ENCODE data around the gene RHAG. TPM values are rescaled to one million over a fixed set of nuclear protein-coding genes. Genes with fewer than 3 reads are reported as not detected.

The RHAG gene
- total RNA-seq, 1 experiment from 2014 or later = 0.31 TPM

DNA sequence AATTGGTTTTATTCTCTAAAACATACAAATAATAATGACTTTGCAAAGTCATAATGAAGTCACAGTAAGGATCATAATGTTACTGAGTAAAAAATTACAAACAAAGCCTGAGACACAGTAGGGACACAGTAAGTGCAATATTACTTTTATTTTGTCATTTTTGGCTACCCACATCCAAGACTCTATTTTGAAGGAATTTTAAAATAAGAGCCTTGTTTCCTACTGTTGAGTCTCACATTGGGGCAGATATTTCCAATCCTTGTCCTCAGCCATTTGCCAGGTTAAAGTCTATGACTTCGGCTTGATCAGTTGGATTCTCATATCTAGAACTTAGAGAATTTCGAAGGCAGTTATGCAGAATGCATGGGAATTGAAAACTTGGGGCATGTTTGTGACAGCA is 10.8 kb upstream of the RHAG start:
- ChIA-PET CTCF (no interaction called here), POLR2A (no interaction called here)
- no peaks in the 10 kb centered on the region for H3K27me3 Mint-ChIP-seq (ENCODE audit: low read depth)
- DNase-seq (ENCODE audit: low spot score) = no peak
- TF ChIP-seq ATF1 (CRISPR knock-in tag; IDR thresholded peaks at IDR 0.05) (no peak), CBFB (CRISPR knock-in tag; IDR thresholded peaks at IDR 0.05; ENCODE audit: low read depth) (no peak), ETV6 (CRISPR knock-in tag; IDR thresholded peaks at IDR 0.05) (no peak), GABPB1 (CRISPR knock-in tag; IDR thresholded peaks at IDR 0.05) (no peak)
- TF ChIP-seq, protein P1, sequence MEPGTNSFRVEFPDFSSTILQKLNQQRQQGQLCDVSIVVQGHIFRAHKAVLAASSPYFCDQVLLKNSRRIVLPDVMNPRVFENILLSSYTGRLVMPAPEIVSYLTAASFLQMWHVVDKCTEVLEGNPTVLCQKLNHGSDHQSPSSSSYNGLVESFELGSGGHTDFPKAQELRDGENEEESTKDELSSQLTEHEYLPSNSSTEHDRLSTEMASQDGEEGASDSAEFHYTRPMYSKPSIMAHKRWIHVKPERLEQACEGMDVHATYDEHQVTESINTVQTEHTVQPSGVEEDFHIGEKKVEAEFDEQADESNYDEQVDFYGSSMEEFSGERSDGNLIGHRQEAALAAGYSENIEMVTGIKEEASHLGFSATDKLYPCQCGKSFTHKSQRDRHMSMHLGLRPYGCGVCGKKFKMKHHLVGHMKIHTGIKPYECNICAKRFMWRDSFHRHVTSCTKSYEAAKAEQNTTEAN (CRISPR knock-in tag; IDR thresholded peaks at IDR 0.05) = no peak
- no peaks in the 10 kb centered on the region for H3K4me1 Mint-ChIP-seq
- ATAC-seq = no peak
- H3K36me3 Mint-ChIP-seq = no peaks in the 10 kb centered on the region
- no peaks in the 10 kb centered on the region for H3K9me3 Mint-ChIP-seq
- no peak overlapping the region for H3K27ac Mint-ChIP-seq
- no peak overlapping the region for H3K4me3 Mint-ChIP-seq

DNA sequence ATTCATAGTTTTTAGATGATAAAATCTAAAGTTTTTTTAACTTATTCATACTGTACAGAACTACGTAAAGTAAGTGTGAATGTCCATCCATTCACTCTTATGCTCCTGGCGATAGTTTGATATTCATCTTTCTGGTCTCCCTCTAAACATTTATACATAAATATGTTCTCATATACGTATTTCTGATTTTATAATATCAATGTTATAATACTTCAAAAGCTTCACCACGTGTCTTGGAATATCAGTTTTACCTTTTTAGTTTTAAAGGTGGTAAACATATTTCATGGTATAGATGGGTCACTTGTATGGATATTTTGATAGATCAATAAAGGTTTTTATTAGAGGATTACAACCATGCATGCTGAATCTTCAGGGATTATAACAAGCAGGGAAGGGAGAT is 10.3 kb upstream of the RHAG start:
- no peak for ATAC-seq
- POLR2A ChIA-PET = no interaction called here
- Mint-ChIP-seq H3K27ac (no peak overlapping the region), H3K4me3 (no peak overlapping the region), H3K4me1 (no peaks in the 10 kb centered on the region), H3K9me3 (no peaks in the 10 kb centered on the region), H3K36me3 (no peaks in the 10 kb centered on the region), H3K27me3 (ENCODE audit: low read depth) (no peaks in the 10 kb centered on the region)
- DNase-seq (ENCODE audit: low spot score) = no peak
- CTCF ChIA-PET = no interaction called here
- TF ChIP-seq, protein P2, sequence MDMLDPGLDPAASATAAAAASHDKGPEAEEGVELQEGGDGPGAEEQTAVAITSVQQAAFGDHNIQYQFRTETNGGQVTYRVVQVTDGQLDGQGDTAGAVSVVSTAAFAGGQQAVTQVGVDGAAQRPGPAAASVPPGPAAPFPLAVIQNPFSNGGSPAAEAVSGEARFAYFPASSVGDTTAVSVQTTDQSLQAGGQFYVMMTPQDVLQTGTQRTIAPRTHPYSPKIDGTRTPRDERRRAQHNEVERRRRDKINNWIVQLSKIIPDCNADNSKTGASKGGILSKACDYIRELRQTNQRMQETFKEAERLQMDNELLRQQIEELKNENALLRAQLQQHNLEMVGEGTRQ (CRISPR knock-in tag; IDR thresholded peaks at IDR 0.05) = no peak
- TF ChIP-seq, protein P3, sequence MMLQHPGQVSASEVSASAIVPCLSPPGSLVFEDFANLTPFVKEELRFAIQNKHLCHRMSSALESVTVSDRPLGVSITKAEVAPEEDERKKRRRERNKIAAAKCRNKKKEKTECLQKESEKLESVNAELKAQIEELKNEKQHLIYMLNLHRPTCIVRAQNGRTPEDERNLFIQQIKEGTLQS (CRISPR knock-in tag; conservative IDR thresholded peaks at IDR 0.05) = no peak
- no peak for TF ChIP-seq ZNF232 (CRISPR knock-in tag; IDR thresholded peaks at IDR 0.05)
- no peak for TF ChIP-seq EMX1 (CRISPR knock-in tag; IDR thresholded peaks at IDR 0.05)
- TF ChIP-seq ZNF396 (CRISPR knock-in tag; IDR thresholded peaks at IDR 0.05; ENCODE audit: borderline replicate concordance) = no peak
- TF ChIP-seq, protein P4, sequence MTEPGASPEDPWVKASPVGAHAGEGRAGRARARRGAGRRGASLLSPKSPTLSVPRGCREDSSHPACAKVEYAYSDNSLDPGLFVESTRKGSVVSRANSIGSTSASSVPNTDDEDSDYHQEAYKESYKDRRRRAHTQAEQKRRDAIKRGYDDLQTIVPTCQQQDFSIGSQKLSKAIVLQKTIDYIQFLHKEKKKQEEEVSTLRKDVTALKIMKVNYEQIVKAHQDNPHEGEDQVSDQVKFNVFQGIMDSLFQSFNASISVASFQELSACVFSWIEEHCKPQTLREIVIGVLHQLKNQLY (CRISPR knock-in tag; IDR thresholded peaks at IDR 0.05) = no peak
- TF ChIP-seq, protein P5, sequence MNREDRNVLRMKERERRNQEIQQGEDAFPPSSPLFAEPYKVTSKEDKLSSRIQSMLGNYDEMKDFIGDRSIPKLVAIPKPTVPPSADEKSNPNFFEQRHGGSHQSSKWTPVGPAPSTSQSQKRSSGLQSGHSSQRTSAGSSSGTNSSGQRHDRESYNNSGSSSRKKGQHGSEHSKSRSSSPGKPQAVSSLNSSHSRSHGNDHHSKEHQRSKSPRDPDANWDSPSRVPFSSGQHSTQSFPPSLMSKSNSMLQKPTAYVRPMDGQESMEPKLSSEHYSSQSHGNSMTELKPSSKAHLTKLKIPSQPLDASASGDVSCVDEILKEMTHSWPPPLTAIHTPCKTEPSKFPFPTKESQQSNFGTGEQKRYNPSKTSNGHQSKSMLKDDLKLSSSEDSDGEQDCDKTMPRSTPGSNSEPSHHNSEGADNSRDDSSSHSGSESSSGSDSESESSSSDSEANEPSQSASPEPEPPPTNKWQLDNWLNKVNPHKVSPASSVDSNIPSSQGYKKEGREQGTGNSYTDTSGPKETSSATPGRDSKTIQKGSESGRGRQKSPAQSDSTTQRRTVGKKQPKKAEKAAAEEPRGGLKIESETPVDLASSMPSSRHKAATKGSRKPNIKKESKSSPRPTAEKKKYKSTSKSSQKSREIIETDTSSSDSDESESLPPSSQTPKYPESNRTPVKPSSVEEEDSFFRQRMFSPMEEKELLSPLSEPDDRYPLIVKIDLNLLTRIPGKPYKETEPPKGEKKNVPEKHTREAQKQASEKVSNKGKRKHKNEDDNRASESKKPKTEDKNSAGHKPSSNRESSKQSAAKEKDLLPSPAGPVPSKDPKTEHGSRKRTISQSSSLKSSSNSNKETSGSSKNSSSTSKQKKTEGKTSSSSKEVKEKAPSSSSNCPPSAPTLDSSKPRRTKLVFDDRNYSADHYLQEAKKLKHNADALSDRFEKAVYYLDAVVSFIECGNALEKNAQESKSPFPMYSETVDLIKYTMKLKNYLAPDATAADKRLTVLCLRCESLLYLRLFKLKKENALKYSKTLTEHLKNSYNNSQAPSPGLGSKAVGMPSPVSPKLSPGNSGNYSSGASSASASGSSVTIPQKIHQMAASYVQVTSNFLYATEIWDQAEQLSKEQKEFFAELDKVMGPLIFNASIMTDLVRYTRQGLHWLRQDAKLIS (CRISPR knock-in tag; IDR thresholded peaks at IDR 0.05; ENCODE audit: borderline replicate concordance) = no peak
- no peak for TF ChIP-seq SP1 (CRISPR knock-in tag; conservative IDR thresholded peaks at IDR 0.05)
- TF ChIP-seq OVOL2 (CRISPR knock-in tag; IDR thresholded peaks at IDR 0.05; ENCODE audit: borderline replicate concordance) = no peak
- TF ChIP-seq ZNF121 (CRISPR knock-in tag; IDR thresholded peaks at IDR 0.05) = no peak
- TF ChIP-seq FOXK1 (CRISPR knock-in tag; IDR thresholded peaks at IDR 0.05) = no peak
- no peak for TF ChIP-seq RORB (CRISPR knock-in tag; IDR thresholded peaks at IDR 0.05)
- TF ChIP-seq, protein P6, sequence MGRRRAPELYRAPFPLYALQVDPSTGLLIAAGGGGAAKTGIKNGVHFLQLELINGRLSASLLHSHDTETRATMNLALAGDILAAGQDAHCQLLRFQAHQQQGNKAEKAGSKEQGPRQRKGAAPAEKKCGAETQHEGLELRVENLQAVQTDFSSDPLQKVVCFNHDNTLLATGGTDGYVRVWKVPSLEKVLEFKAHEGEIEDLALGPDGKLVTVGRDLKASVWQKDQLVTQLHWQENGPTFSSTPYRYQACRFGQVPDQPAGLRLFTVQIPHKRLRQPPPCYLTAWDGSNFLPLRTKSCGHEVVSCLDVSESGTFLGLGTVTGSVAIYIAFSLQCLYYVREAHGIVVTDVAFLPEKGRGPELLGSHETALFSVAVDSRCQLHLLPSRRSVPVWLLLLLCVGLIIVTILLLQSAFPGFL (CRISPR knock-in tag; IDR thresholded peaks at IDR 0.05; ENCODE audit: borderline replicate concordance) = no peak
- TF ChIP-seq IRF2 (CRISPR knock-in tag; IDR thresholded peaks at IDR 0.05; ENCODE audit: borderline replicate concordance, low read depth) = no peak
- no peak for TF ChIP-seq GTF2I (CRISPR knock-in tag; conservative IDR thresholded peaks at IDR 0.05)
- TF ChIP-seq ZNF317 (CRISPR knock-in tag; IDR thresholded peaks at IDR 0.05; ENCODE audit: borderline replicate concordance, low read depth) = no peak
- no peak for TF ChIP-seq ZNF219 (CRISPR knock-in tag; IDR thresholded peaks at IDR 0.05; ENCODE audit: borderline replicate concordance)
- TF ChIP-seq, protein P7, sequence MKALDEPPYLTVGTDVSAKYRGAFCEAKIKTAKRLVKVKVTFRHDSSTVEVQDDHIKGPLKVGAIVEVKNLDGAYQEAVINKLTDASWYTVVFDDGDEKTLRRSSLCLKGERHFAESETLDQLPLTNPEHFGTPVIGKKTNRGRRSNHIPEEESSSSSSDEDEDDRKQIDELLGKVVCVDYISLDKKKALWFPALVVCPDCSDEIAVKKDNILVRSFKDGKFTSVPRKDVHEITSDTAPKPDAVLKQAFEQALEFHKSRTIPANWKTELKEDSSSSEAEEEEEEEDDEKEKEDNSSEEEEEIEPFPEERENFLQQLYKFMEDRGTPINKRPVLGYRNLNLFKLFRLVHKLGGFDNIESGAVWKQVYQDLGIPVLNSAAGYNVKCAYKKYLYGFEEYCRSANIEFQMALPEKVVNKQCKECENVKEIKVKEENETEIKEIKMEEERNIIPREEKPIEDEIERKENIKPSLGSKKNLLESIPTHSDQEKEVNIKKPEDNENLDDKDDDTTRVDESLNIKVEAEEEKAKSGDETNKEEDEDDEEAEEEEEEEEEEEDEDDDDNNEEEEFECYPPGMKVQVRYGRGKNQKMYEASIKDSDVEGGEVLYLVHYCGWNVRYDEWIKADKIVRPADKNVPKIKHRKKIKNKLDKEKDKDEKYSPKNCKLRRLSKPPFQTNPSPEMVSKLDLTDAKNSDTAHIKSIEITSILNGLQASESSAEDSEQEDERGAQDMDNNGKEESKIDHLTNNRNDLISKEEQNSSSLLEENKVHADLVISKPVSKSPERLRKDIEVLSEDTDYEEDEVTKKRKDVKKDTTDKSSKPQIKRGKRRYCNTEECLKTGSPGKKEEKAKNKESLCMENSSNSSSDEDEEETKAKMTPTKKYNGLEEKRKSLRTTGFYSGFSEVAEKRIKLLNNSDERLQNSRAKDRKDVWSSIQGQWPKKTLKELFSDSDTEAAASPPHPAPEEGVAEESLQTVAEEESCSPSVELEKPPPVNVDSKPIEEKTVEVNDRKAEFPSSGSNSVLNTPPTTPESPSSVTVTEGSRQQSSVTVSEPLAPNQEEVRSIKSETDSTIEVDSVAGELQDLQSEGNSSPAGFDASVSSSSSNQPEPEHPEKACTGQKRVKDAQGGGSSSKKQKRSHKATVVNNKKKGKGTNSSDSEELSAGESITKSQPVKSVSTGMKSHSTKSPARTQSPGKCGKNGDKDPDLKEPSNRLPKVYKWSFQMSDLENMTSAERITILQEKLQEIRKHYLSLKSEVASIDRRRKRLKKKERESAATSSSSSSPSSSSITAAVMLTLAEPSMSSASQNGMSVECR (CRISPR knock-in tag; IDR thresholded peaks at IDR 0.05; ENCODE audit: borderline replicate concordance) = no peak

All from WTC11 (cell line).